Fibroblast of pulmonary artery (primary cell): Measurements from ENCODE around the gene POM121L12.

Source experiments
- DNase-seq: peaks from one replicate; pipeline ENCODE4 v3.0.0-alpha.2; 2010; ENCODE audit warnings: low read depth
- H3K4me3 ChIP-seq: replicated peaks from 2 replicates; pipeline ENCODE4 v1.5.1; 2011; ENCODE audit warnings: low read depth, mild to moderate bottlenecking, control low read depth, low read length, moderate library complexity
- TF ChIP-seq, protein P1 (sequence below): IDR thresholded peaks from 2 replicates; pipeline ENCODE4 v1.5.1; 2011; ENCODE audit warnings: mild to moderate bottlenecking, control low read depth, low read length, inconsistent platforms; ENCODE audit errors: missing control alignments

POM121L12 gene

DNA sequence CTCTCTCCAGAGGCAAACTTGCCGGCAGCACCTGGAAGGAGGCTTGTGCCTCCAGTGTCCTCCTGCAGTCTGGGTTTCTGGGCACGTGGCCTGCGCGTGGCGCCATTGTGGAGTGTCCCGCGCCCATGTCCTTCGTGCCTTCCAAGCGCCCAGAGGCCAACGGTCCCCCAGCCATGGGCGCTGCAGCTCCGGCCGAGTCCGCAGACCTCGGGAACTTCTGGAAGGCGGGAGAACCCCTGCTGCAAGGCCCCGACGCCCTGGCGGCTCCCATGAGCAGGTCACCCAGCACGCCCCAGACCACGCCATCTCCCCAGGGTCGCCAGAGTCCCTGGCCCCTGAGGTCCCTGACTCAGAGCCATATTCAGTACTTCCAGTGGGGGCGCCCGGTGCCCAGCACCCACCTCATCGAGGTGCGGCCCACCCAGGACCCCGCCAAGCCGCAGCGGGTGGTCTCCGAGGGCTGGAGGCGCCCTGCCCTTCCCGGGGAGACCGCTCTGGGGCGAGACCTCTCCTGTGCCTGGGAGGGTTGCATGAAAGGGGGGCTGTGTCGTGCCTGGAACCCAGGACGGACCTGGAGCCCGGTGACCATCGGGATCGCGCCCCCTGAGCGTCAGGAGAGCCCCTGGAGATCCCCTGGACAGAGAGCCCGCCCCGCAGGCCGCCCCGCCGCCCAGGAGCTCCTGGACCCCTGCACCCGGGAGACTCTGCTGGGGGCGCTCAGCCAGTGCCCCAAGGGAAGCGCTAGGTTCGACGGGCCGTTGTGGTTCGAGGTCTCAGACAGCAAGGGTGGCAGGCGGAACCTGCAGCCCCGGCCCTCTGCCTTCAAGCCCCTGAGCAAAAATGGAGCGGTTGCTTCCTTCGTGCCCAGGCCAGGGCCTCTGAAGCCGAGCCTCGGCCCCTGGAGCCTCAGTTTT lies at the start of gene POM121L12:
Gene POM121L12, plus strand, starts transcription at position 135 of the 914 bp plus-strand sequence. Its CDS starts 39 bp downstream, at position 174.
- DNase-seq: no peak
- TF ChIP-seq, protein P1, sequence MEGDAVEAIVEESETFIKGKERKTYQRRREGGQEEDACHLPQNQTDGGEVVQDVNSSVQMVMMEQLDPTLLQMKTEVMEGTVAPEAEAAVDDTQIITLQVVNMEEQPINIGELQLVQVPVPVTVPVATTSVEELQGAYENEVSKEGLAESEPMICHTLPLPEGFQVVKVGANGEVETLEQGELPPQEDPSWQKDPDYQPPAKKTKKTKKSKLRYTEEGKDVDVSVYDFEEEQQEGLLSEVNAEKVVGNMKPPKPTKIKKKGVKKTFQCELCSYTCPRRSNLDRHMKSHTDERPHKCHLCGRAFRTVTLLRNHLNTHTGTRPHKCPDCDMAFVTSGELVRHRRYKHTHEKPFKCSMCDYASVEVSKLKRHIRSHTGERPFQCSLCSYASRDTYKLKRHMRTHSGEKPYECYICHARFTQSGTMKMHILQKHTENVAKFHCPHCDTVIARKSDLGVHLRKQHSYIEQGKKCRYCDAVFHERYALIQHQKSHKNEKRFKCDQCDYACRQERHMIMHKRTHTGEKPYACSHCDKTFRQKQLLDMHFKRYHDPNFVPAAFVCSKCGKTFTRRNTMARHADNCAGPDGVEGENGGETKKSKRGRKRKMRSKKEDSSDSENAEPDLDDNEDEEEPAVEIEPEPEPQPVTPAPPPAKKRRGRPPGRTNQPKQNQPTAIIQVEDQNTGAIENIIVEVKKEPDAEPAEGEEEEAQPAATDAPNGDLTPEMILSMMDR: no peak
- H3K4me3 ChIP-seq: no peak within 1 kb of the TSS

GRCh38 chr7:52992001-52992400 lies 43.4 kb upstream of the POM121L12 start:
- TF ChIP-seq, protein P1: no peak
- H3K4me3 ChIP-seq: no peak overlapping the region
- no peak for DNase-seq

- TF ChIP-seq, protein P1: no peak
- no peak for DNase-seq
- no peak overlapping the region for H3K4me3 ChIP-seq
Observed at GRCh38 chr7:52992479-52993162, 42.8 kb upstream of the POM121L12 start.

DNA sequence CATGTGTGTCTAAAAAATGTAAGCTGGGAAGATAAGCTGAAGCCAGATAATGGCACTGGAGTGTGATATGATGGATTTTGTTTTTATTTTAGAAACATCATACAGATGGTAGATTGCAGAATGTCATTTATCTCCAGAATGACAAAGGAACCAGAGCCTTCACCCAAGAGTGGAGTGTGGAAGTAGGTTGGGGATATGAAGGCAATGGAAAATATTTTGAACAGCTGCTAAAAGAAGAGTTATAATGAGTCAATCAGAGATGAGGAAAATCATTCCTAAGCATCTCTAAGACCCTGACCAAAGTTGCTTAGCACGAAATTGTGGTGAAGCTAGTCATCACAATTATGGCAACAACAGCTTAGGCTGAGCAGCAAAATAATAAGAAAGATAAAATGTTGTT lies 39.8 kb upstream of the POM121L12 start:
- no peak overlapping the region for H3K4me3 ChIP-seq
- TF ChIP-seq, protein P1: no peak
- DNase-seq: no peak

GRCh38 chr7:53001221-53001620 lies 34.2 kb upstream of the POM121L12 start:
- no peak overlapping the region for H3K4me3 ChIP-seq
- TF ChIP-seq, protein P1: no peak
- DNase-seq: no peak

DNA sequence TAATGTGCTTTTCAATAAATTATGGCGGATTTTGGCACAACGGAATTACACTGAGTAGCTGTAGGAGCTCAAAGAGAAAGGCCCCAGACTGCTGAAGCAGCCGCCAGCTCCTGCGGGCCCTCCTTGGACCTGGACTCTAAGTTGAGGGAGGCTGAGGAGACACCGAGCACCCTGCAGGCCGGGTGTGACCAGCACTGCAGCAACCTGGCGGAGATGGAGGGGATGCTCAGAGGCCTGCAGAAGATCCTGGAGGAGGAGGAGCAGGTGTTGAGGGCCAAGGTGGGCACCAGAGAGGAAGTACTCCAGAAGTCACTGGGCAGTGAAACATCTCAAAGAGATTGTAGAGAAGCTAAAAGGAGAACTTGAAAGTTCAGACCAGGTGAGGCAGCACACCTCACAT lies 33.0 kb upstream of the POM121L12 start:
- H3K4me3 ChIP-seq: no peak overlapping the region
- TF ChIP-seq, protein P1: no peak
- no peak for DNase-seq
